WTC11 (cell line): ENCODE measurements around the gene CTTN. TPM values are rescaled to one million over a fixed set of nuclear protein-coding genes. Genes with fewer than 3 reads are reported as not detected.

Source experiments
- ATAC-seq: fragments of 200-7000 bp; cut with Tn5 transposase; 2 replicates; pipeline ENCODE4 v1.10.0; 2021; ENCODE audit warnings: mild to moderate bottlenecking, moderate library complexity
- CTCF ChIA-PET: fragments of 300-600 bp; sonication (Branson Sonifier 250); formaldehyde crosslinking; loops from one replicate; lab custom pipeline; 2021; ENCODE audit warnings: antibody characterized with exemption; lab: Charles Lee
- POLR2A ChIA-PET: fragments of 350-600 bp; sonication (Branson Sonifier 250); formaldehyde crosslinking; loops from one replicate; lab custom pipeline; 2021; ENCODE audit warnings: antibody characterized with exemption; lab: Charles Lee
- DNase-seq: peaks from one replicate; pipeline ENCODE4 v3.0.0; 2021; ENCODE audit warnings: low spot score
- H3K27ac Mint-ChIP-seq: 2 replicates; pipeline ENCODE4 v1.8.0; 2021; ENCODE audit warnings: mixed read lengths
- H3K27me3 Mint-ChIP-seq: 2 replicates; pipeline ENCODE4 v1.8.0; 2021; ENCODE audit warnings: low read depth, mild to moderate bottlenecking, moderate library complexity, mixed read lengths
- H3K36me3 Mint-ChIP-seq: 2 replicates; pipeline ENCODE4 v1.8.0; 2021; ENCODE audit warnings: mixed read lengths
- H3K4me1 Mint-ChIP-seq: 2 replicates; pipeline ENCODE4 v1.8.0; 2022; ENCODE audit warnings: mixed read lengths
- H3K4me3 Mint-ChIP-seq: 2 replicates; pipeline ENCODE4 v1.8.0; 2021; ENCODE audit warnings: mild to moderate bottlenecking, moderate library complexity, mixed read lengths
- H3K9me3 Mint-ChIP-seq: 2 replicates; pipeline ENCODE4 v1.8.0; 2021; ENCODE audit warnings: mixed read lengths
- ATF1 ChIP-seq: sonication (generic); formaldehyde crosslinking; IDR thresholded peaks from 2 replicates; pipeline ENCODE4 v1.8.1; 2023; ENCODE audit warnings: mild to moderate bottlenecking, moderate library complexity, missing genetic modification reagents
- CREM ChIP-seq: sonication (generic); formaldehyde crosslinking; IDR thresholded peaks from 2 replicates; pipeline ENCODE4 v1.8.1; 2022; ENCODE audit warnings: mild to moderate bottlenecking, missing genetic modification reagents, moderate library complexity
- ETV6 ChIP-seq: sonication (generic); formaldehyde crosslinking; IDR thresholded peaks from 2 replicates; pipeline ENCODE4 v1.8.1; 2022; ENCODE audit warnings: mild to moderate bottlenecking, missing genetic modification reagents
- GRHL2 ChIP-seq: fragments of 250-450 bp; sonication (Bioruptor Pico); IDR thresholded peaks from 2 replicates; pipeline ENCODE4 v1.8.0; 2022; ENCODE audit warnings: mild to moderate bottlenecking, moderate library complexity; ENCODE audit not compliant: insufficient replicate concordance, severe bottlenecking
- IRF2 ChIP-seq: sonication (generic); formaldehyde crosslinking; IDR thresholded peaks from 2 replicates; pipeline ENCODE4 v1.8.0; 2022; ENCODE audit warnings: low read depth, missing genetic modification reagents, borderline replicate concordance
- KAT7 ChIP-seq: sonication (generic); formaldehyde crosslinking; IDR thresholded peaks from 2 replicates; pipeline ENCODE4 v1.8.1; 2023; ENCODE audit warnings: missing genetic modification reagents, mild to moderate bottlenecking, borderline replicate concordance
- PRRX2 ChIP-seq: fragments of 250-450 bp; sonication (Bioruptor Pico); IDR thresholded peaks from 2 replicates; pipeline ENCODE4 v1.8.0; 2021; ENCODE audit warnings: mild to moderate bottlenecking
- ZNF121 ChIP-seq: sonication (generic); formaldehyde crosslinking; IDR thresholded peaks from 2 replicates; pipeline ENCODE4 v1.8.0; 2023; ENCODE audit warnings: missing genetic modification reagents
- ZNF263 ChIP-seq: sonication (generic); formaldehyde crosslinking; IDR thresholded peaks from 2 replicates; pipeline ENCODE4 v1.8.1; 2022; ENCODE audit warnings: low read depth, mild to moderate bottlenecking, moderate library complexity, missing genetic modification reagents
- ZNF423 ChIP-seq: fragments of 250-450 bp; sonication (Bioruptor Pico); IDR thresholded peaks from 2 replicates; pipeline ENCODE4 v2.1.2; 2022; ENCODE audit warnings: mild to moderate bottlenecking, moderate library complexity
- total RNA-seq: library from RNA; stranded (reverse); gene quantifications from 3 replicates; pipeline ENCODE4 v1.2.3, GENCODE V29; 2021
- TF ChIP-seq, protein P1 (sequence below): sonication (generic); formaldehyde crosslinking; IDR thresholded peaks from 2 replicates; pipeline ENCODE4 v1.8.1; 2022; ENCODE audit warnings: low read depth, missing genetic modification reagents, borderline replicate concordance
- TF ChIP-seq, protein P2 (sequence below): sonication (generic); formaldehyde crosslinking; IDR thresholded peaks from 2 replicates; pipeline ENCODE4 v1.8.0; 2023; ENCODE audit warnings: missing genetic modification reagents, mild to moderate bottlenecking, borderline replicate concordance
- TF ChIP-seq, protein P3 (sequence below): fragments of 250-450 bp; sonication (Bioruptor Pico); IDR thresholded peaks from 2 replicates; pipeline ENCODE4 v1.8.0; 2021; ENCODE audit warnings: mild to moderate bottlenecking
- TF ChIP-seq, protein P4 (sequence below): fragments of 250-450 bp; sonication (Bioruptor Pico); IDR thresholded peaks from 2 replicates; pipeline ENCODE4 v1.9.0; 2021; ENCODE audit warnings: moderate library complexity, mild to moderate bottlenecking, inconsistent platforms, borderline replicate concordance
- TF ChIP-seq, protein P5 (sequence below): sonication (generic); formaldehyde crosslinking; IDR thresholded peaks from 2 replicates; pipeline ENCODE4 v1.8.1; 2023; ENCODE audit warnings: mild to moderate bottlenecking, moderate library complexity, missing genetic modification reagents
- TF ChIP-seq, protein P6 (sequence below): sonication (generic); formaldehyde crosslinking; IDR thresholded peaks from 2 replicates; pipeline ENCODE4 v1.8.0; 2023; ENCODE audit warnings: missing genetic modification reagents
- TF ChIP-seq, protein P7 (sequence below): sonication (generic); formaldehyde crosslinking; IDR thresholded peaks from 2 replicates; pipeline ENCODE4 v1.8.1; 2022; ENCODE audit warnings: missing genetic modification reagents, borderline replicate concordance

Gene CTTN
- total RNA-seq, 1 experiment from 2014 or later, result 281 TPM

DNA sequence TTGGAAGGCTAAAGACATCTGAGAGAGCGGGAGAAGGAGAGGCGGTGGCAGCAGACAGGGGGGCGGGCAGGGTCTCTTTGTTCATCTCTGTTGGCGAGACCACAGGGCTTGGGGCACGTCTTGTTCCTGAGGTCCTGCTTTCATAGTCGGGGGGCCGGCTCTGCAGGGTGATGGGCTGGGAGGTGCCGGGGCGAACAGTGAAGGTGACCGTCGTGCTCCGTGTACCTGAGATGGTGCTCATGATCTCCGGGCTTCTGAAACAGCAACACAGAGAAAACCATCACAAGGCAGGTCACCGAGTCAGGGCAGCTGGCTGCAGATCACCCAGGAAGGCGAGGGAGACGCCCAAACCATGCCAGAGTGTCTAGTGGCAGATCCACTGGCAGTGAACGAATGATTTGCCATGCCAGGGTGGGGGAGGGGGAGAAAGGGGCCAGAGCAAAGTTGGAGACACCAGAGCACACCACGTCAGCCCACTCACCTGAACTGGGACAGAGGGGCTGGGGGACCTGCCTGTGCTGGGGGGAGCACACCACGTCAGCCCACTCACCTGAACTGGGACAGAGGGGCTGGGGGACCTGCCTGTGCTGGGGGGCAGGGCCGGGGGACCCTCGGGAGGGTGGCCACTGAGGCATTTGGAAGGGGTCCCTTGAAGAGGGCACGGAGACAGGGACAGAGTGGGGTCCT is 75.0 kb downstream of the CTTN start:
- Mint-ChIP-seq H3K36me3 (peaks cover 11% of the 10 kb centered on the region), H3K27ac (no peak overlapping the region), H3K27me3 (no peaks in the 10 kb centered on the region), H3K9me3 (no peaks in the 10 kb centered on the region), H3K4me3 (no peak overlapping the region), H3K4me1 (peaks cover 25% of the 10 kb centered on the region)
- CTCF ChIA-PET, result no interaction called here
- POLR2A ChIA-PET, result no interaction called here
- DNase-seq (no peak), ATAC-seq (no peak)
- TF ChIP-seq IRF2 (CRISPR knock-in tag), result no peak
- TF ChIP-seq, protein P1, sequence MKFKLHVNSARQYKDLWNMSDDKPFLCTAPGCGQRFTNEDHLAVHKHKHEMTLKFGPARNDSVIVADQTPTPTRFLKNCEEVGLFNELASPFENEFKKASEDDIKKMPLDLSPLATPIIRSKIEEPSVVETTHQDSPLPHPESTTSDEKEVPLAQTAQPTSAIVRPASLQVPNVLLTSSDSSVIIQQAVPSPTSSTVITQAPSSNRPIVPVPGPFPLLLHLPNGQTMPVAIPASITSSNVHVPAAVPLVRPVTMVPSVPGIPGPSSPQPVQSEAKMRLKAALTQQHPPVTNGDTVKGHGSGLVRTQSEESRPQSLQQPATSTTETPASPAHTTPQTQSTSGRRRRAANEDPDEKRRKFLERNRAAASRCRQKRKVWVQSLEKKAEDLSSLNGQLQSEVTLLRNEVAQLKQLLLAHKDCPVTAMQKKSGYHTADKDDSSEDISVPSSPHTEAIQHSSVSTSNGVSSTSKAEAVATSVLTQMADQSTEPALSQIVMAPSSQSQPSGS (CRISPR knock-in tag), result no peak
- no peak for TF ChIP-seq KAT7 (CRISPR knock-in tag)
- TF ChIP-seq, protein P2, sequence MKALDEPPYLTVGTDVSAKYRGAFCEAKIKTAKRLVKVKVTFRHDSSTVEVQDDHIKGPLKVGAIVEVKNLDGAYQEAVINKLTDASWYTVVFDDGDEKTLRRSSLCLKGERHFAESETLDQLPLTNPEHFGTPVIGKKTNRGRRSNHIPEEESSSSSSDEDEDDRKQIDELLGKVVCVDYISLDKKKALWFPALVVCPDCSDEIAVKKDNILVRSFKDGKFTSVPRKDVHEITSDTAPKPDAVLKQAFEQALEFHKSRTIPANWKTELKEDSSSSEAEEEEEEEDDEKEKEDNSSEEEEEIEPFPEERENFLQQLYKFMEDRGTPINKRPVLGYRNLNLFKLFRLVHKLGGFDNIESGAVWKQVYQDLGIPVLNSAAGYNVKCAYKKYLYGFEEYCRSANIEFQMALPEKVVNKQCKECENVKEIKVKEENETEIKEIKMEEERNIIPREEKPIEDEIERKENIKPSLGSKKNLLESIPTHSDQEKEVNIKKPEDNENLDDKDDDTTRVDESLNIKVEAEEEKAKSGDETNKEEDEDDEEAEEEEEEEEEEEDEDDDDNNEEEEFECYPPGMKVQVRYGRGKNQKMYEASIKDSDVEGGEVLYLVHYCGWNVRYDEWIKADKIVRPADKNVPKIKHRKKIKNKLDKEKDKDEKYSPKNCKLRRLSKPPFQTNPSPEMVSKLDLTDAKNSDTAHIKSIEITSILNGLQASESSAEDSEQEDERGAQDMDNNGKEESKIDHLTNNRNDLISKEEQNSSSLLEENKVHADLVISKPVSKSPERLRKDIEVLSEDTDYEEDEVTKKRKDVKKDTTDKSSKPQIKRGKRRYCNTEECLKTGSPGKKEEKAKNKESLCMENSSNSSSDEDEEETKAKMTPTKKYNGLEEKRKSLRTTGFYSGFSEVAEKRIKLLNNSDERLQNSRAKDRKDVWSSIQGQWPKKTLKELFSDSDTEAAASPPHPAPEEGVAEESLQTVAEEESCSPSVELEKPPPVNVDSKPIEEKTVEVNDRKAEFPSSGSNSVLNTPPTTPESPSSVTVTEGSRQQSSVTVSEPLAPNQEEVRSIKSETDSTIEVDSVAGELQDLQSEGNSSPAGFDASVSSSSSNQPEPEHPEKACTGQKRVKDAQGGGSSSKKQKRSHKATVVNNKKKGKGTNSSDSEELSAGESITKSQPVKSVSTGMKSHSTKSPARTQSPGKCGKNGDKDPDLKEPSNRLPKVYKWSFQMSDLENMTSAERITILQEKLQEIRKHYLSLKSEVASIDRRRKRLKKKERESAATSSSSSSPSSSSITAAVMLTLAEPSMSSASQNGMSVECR (CRISPR knock-in tag), result no peak
- no peak for TF ChIP-seq ATF1 (CRISPR knock-in tag)
- TF ChIP-seq ZNF423 (CRISPR knock-in tag), result no peak
- no peak for TF ChIP-seq GRHL2 (CRISPR knock-in tag)
- TF ChIP-seq, protein P3, sequence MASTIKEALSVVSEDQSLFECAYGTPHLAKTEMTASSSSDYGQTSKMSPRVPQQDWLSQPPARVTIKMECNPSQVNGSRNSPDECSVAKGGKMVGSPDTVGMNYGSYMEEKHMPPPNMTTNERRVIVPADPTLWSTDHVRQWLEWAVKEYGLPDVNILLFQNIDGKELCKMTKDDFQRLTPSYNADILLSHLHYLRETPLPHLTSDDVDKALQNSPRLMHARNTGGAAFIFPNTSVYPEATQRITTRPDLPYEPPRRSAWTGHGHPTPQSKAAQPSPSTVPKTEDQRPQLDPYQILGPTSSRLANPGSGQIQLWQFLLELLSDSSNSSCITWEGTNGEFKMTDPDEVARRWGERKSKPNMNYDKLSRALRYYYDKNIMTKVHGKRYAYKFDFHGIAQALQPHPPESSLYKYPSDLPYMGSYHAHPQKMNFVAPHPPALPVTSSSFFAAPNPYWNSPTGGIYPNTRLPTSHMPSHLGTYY (CRISPR knock-in tag), result no peak
- no peak for TF ChIP-seq PRRX2 (CRISPR knock-in tag)
- no peak for TF ChIP-seq ETV6 (CRISPR knock-in tag)
- TF ChIP-seq, protein P4, sequence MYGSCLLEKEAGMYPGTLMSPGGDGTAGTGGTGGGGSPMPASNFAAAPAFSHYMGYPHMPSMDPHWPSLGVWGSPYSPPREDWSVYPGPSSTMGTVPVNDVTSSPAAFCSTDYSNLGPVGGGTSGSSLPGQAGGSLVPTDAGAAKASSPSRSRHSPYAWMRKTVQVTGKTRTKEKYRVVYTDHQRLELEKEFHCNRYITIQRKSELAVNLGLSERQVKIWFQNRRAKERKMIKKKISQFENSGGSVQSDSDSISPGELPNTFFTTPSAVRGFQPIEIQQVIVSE (CRISPR knock-in tag), result no peak
- TF ChIP-seq CREM, result no peak
- no peak for TF ChIP-seq ZNF121 (CRISPR knock-in tag)
- TF ChIP-seq, protein P5, sequence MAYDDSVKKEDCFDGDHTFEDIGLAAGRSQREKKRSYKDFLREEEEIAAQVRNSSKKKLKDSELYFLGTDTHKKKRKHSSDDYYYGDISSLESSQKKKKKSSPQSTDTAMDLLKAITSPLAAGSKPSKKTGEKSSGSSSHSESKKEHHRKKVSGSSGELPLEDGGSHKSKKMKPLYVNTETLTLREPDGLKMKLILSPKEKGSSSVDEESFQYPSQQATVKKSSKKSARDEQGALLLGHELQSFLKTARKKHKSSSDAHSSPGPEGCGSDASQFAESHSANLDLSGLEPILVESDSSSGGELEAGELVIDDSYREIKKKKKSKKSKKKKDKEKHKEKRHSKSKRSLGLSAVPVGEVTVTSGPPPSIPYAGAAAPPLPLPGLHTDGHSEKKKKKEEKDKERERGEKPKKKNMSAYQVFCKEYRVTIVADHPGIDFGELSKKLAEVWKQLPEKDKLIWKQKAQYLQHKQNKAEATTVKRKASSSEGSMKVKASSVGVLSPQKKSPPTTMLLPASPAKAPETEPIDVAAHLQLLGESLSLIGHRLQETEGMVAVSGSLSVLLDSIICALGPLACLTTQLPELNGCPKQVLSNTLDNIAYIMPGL, result no peak
- TF ChIP-seq, protein P6, sequence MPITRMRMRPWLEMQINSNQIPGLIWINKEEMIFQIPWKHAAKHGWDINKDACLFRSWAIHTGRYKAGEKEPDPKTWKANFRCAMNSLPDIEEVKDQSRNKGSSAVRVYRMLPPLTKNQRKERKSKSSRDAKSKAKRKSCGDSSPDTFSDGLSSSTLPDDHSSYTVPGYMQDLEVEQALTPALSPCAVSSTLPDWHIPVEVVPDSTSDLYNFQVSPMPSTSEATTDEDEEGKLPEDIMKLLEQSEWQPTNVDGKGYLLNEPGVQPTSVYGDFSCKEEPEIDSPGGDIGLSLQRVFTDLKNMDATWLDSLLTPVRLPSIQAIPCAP, result no peak
- no peak for TF ChIP-seq ZNF263 (CRISPR knock-in tag)
- TF ChIP-seq, protein P7, sequence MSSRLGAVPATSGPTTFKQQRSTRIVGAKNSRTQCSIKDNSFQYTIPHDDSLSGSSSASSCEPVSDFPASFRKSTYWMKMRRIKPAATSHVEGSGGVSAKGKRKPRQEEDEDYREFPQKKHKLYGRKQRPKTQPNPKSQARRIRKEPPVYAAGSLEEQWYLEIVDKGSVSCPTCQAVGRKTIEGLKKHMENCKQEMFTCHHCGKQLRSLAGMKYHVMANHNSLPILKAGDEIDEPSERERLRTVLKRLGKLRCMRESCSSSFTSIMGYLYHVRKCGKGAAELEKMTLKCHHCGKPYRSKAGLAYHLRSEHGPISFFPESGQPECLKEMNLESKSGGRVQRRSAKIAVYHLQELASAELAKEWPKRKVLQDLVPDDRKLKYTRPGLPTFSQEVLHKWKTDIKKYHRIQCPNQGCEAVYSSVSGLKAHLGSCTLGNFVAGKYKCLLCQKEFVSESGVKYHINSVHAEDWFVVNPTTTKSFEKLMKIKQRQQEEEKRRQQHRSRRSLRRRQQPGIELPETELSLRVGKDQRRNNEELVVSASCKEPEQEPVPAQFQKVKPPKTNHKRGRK (CRISPR knock-in tag), result no peak
